Measurements from ENCODE around the gene WNT10A.

DNA sequence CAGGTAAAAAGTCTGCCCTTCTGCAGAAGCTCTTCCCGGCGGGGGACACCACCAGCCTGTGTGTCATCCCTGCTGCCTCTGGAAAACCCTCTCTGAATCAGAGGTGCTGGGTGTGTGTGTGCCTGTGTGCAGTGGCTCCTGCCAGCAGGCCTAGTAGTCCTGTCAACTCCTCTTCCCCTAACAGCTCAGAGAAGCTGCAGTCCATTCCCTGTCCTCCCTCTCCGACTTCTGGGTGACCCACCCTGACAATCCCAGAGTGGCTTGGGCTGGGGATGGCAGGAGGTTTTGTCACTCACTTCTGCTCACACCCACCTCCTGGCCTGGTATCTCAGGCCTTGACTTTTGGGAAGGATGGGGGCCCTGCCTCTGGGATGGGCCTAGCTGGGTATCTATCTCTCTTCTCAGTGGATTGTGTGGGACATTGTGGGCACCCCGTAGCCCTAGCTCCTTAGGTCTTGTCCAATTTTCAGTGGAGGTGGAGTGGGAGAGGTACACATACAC lies 2.3 kb downstream of the WNT10A start:
- TF ChIP-seq, protein P1, sequence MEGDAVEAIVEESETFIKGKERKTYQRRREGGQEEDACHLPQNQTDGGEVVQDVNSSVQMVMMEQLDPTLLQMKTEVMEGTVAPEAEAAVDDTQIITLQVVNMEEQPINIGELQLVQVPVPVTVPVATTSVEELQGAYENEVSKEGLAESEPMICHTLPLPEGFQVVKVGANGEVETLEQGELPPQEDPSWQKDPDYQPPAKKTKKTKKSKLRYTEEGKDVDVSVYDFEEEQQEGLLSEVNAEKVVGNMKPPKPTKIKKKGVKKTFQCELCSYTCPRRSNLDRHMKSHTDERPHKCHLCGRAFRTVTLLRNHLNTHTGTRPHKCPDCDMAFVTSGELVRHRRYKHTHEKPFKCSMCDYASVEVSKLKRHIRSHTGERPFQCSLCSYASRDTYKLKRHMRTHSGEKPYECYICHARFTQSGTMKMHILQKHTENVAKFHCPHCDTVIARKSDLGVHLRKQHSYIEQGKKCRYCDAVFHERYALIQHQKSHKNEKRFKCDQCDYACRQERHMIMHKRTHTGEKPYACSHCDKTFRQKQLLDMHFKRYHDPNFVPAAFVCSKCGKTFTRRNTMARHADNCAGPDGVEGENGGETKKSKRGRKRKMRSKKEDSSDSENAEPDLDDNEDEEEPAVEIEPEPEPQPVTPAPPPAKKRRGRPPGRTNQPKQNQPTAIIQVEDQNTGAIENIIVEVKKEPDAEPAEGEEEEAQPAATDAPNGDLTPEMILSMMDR (IDR thresholded peaks at IDR 0.05): no peak
- no peak for TF ChIP-seq POLR2A (IDR thresholded peaks at IDR 0.05)
